G401 (cell line): ENCODE data around the gene NOP10. TPM values are rescaled to one million over a fixed set of nuclear protein-coding genes. Genes with fewer than 3 reads are reported as not detected.
"Not testable (repeated sequence)": the region's sequence is repeated elsewhere in the genome, so short reads cannot be mapped to it uniquely, and the experiment has no call there.

Source experiments
- DNase-seq: peaks from one replicate; pipeline ENCODE4 v3.0.0-alpha.2; 2015; ENCODE audit warnings: low spot score
- in situ Hi-C: cut with HindIII; loops from 2 replicates; pipeline ENCODE4 v1.10.0; 2016; ENCODE audit warnings: low sequenced_read_pairs, mixed read lengths
- total RNA-seq: library from RNA; depleted of rRNA; stranded (reverse); fragments of >200 nt; shearing (Covaris generic); gene quantifications from 2 replicates; pipeline ENCODE4 v1.2.3, GENCODE V29; 2014

The NOP10 gene
- total RNA-seq, 1 experiment from 2014 or later: 354 TPM

- in situ Hi-C loops: no loop called here
- no peak for DNase-seq
Observed at GRCh38 chr15:34360298-34360697, 17.4 kb upstream of the NOP10 start.

GRCh38 chr15:34359416-34359815 lies 16.5 kb upstream of the NOP10 start:
- DNase-seq: no peak
- in situ Hi-C loops: no loop called here

GRCh38 chr15:34358948-34359347 lies 16.0 kb upstream of the NOP10 start:
- DNase-seq: no peak
- in situ Hi-C loops: no loop called here

GRCh38 chr15:34358367-34358766 lies 15.4 kb upstream of the NOP10 start:
- in situ Hi-C loops: no loop called here

GRCh38 chr15:34357653-34358052 lies 14.7 kb upstream of the NOP10 start:
- DNase-seq: no peak
- in situ Hi-C loops: no loop called here

More at GRCh38 chr15:34358367-34358766, 15.4 kb upstream of the NOP10 start:
- DNase-seq: peak; percentile 49

DNA sequence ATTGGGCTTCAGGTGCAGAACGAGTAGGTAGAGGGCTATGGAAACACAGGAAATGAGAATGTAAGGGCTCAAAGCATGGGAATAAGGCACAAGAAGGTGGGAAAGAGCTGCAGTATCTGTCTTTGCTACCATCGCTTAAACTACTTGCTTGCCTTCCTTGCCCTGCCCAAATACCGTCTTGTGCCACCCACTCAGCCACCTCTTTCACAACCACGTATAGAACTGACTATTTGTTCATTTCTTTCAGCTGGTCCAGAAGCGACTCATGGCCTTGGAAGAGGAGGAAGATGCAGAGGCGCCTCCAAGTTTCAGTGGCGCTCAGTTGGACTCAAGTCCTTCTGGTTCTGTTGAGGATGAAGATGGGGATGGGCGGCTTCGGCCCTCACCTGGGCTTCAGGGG lies 12.3 kb upstream of the NOP10 start:
- in situ Hi-C loops: no loop called here
- DNase-seq: no peak

DNA sequence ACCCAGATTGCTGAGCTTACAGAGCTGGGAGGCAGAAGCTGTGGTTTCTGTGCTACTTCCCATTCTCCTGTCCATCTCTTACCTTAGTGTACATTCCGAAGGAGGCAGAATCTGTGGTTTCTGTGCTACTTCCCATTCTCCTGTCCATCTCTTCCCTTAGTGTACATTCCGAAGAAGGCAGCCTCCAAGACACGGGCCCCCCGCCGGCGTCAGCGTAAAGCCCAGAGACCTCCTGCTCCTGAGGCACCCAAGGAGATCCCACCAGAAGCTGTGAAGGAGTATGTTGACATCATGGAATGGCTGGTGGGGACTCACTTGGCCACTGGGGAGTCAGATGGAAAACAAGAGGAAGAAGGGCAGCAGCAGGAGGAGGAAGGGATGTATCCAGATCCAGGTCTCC lies 11.3 kb upstream of the NOP10 start:
- in situ Hi-C loops: no loop called here
- no peak for DNase-seq

- DNase-seq: no peak
- in situ Hi-C loops: no loop called here
Observed at GRCh38 chr15:34353627-34354026, 10.7 kb upstream of the NOP10 start.

GRCh38 chr15:34352996-34353395 lies 10.1 kb upstream of the NOP10 start:
- in situ Hi-C loops: not testable (repeated sequence)

GRCh38 chr15:34349769-34350168 lies 6.8 kb upstream of the NOP10 start:
- in situ Hi-C loops: no loop called here

More at GRCh38 chr15:34352996-34353395, 10.1 kb upstream of the NOP10 start:
- DNase-seq: not testable (repeated sequence)

DNA sequence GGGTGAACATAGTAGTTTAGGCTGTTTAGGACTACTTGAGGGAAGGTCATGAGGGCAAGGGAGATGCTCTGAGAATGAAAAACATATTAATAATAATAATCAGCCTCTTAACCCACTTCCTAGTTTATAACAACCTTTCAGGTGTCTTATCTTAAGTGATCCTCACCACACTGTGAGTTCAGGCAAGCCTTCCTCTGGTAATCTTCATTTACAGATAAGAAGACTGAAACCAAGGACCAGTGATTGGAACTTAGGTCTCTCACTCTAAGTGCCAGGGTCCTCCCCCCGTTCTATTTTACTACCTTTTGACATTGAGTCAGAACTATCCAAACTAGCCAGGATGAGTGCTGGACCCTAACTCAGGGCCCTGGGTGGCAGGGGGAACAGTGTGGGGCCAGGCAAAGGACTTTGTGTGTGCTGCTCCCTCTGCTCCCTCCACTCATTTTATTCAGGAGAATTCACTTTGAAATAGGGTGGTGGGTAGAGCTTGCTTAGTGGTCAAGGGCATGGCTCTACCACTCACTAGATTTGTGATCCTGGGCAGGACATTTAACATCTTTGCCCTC lies 5.9 kb upstream of the NOP10 start:
- DNase-seq: no peak
- in situ Hi-C loops: no loop called here

More at GRCh38 chr15:34349769-34350168, 6.8 kb upstream of the NOP10 start:
- DNase-seq: no peak

DNA sequence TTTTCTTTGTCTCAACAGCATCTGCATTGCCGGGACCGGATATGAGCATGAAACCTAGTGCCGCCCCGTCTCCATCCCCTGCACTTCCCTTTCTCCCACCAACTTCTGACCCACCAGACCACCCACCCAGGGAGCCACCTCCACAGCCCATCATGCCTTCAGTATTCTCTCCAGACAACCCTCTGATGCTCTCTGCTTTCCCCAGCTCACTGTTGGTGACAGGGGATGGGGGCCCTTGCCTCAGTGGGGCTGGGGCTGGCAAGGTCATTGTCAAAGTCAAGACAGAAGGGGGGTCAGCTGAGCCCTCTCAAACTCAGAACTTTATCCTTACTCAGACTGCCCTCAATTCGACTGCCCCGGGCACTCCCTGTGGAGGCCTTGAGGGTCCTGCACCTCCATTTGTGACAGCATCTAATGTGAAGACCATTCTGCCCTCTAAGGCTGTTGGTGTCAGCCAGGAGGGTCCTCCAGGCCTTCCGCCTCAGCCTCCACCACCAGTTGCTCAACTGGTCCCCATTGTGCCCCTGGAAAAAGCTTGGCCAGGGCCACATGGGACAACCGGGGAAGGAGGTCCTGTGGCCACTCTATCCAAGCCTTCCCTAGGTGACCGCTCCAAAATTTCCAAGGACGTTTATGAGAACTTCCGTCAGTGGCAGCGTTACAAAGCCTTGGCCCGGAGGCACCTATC lies 5.2 kb upstream of the NOP10 start:
- in situ Hi-C loops: no loop called here
- no peak for DNase-seq

DNA sequence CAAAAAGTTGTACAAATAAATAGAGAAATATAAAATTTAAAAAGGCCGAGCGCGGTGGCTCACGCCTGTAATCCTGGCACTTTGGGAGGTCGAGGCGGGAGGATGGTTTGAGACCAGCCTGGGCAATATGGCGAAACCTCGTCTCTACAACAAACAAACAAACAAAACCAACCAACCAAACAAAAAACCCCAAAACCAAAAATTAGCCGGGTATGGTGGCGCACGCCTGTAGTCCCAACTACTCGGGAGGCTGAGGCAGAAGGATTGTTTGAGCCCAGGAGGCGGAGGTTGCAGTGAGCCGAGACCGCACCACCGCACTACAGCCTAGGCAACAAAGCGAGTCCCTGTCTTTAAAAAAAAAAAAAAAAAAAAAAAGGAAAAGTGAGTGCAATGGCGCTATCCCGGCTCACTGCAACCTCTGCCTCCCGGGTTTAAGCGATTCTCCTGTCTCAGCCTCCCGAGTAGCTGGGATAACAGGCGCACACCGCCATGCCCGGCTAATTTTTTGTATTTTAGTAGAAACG lies 661 bp downstream of the NOP10 start:
- in situ Hi-C loops, DNase-seq: not testable (repeated sequence)

- in situ Hi-C loops: no loop called here
- no peak for DNase-seq
Observed at GRCh38 chr15:34341381-34342212, 1.3 kb downstream of the NOP10 start.

GRCh38 chr15:34339946-34340345 lies 3.0 kb downstream of the NOP10 start:
- in situ Hi-C loops: no loop called here
- no peak for DNase-seq

GRCh38 chr15:34338347-34338746 lies 4.6 kb downstream of the NOP10 start:
- DNase-seq: no peak
- in situ Hi-C loops: no loop called here

GRCh38 chr15:34337557-34338306 lies 5.2 kb downstream of the NOP10 start, which contains the start of gene SLC12A6:
Gene SLC12A6 (minus strand): TSS chr15:34337781. CDS start chr15:34336680, 1,101 bp downstream.
- in situ Hi-C loops: no loop called here
- peak; percentile 90 for DNase-seq

DNA sequence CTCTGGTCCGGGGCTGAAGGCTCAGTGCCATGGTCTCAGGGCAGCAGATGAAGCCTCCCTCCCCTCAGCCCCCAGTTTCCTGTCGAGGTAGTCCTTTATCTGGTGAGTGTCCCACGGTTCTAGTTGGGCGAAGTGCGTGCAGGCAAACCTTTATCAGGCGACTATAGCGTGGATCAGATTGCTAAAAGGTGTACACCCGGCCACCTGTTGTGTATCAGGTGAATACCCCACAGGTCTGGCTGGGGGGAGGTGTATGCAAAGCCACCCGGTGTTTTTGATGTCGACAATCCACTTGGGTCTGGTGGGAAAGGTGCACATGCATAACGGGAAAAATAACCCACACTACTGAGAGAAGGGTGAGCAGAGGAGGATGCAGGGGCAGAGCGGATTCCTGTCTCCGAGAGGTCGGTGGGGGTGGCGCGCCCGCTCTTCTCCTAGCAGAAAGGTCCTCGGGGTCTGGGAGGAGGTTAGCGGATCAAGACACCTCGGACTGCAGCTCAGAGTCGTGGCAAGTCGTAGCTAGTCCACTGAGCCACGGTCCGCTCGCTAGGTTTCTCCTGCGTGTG lies 5.9 kb downstream of the NOP10 start:
- in situ Hi-C loops: no loop called here
- peak; percentile 48 for DNase-seq
